ENCODE measurements around the gene BTN1A1. TPM values are rescaled to one million over a fixed set of nuclear protein-coding genes. Genes with fewer than 3 reads are reported as not detected.
"Not testable (repeated sequence)": the region's sequence is repeated elsewhere in the genome, so short reads cannot be mapped to it uniquely, and the experiment has no call there.

BTN1A1 gene
- total RNA-seq = not detected
- long read RNA-seq, donor 1 = 0 reads
- long read RNA-seq, donor 2, partial matches to known transcripts = 0 of 3 reads
- long read RNA-seq, donor 2, other reads (novel, unspliced or antisense) = 3 of 3 reads

GRCh38 chr6:26500102-26500501, at the start of gene BTN1A1:
BTN1A1 (plus strand) TSS chr6:26500303; CDS start chr6:26501287, 984 bp downstream.
- intact Hi-C loops (cut with DNase I) = no loop called here
- DNase-seq (ENCODE audit: low spot score) = no peak

GRCh38 chr6:26452631-26453235, 47.4 kb upstream of the BTN1A1 start:
- intact Hi-C loops (cut with DNase I) = no loop called here
- DNase-seq (ENCODE audit: low spot score) = no peak

GRCh38 chr6:26454631-26455030, 45.5 kb upstream of the BTN1A1 start:
- intact Hi-C loops (cut with DNase I) = no loop called here

GRCh38 chr6:26455357-26455970, 44.6 kb upstream of the BTN1A1 start:
- intact Hi-C loops (cut with DNase I) = no loop called here

More at GRCh38 chr6:26454631-26455030, 45.5 kb upstream of the BTN1A1 start:
- DNase-seq (ENCODE audit: low spot score) = no peak

GRCh38 chr6:26457264-26457805, 42.8 kb upstream of the BTN1A1 start:
- DNase-seq (ENCODE audit: low spot score) = no peak
- intact Hi-C loops (cut with DNase I) = no loop called here

More at GRCh38 chr6:26455357-26455970, 44.6 kb upstream of the BTN1A1 start:
- DNase-seq (ENCODE audit: low spot score) = no peak

- intact Hi-C loops (cut with DNase I) = no loop called here
- peak; percentile 89 for DNase-seq (ENCODE audit: low spot score)
Measured at GRCh38 chr6:26457806-26458688, 42.1 kb upstream of the BTN1A1 start, which contains the start of gene BTN2A1. BTN2A1 (plus strand) TSS chr6:26457955; CDS start chr6:26458637, 682 bp downstream.

- intact Hi-C loops (cut with DNase I) = no loop called here
- DNase-seq (ENCODE audit: low spot score) = no peak
Measured at GRCh38 chr6:26459023-26459810, 40.9 kb upstream of the BTN1A1 start.

GRCh38 chr6:26461353-26461752, 38.8 kb upstream of the BTN1A1 start:
- intact Hi-C loops (cut with DNase I) = loop anchor here in 1 of 2 donors (10.0 kb wide), 1 partner anchor 57 kb away; the partner anchor contains the start of gene BTN3A1
- not testable (repeated sequence) for DNase-seq (ENCODE audit: low spot score)

- intact Hi-C loops (cut with DNase I) = loop anchor here in 1 of 2 donors (10.0 kb wide), 1 partner anchor 59 kb away; the partner anchor contains the start of gene BTN3A1
- no peak for DNase-seq (ENCODE audit: low spot score)
Measured at GRCh38 chr6:26464014-26464413, 36.1 kb upstream of the BTN1A1 start.

- intact Hi-C loops (cut with DNase I) = loop anchor here in 1 of 2 donors (10.0 kb wide), 1 partner anchor 60 kb away; the partner anchor contains the start of gene BTN3A1
- no peak for DNase-seq (ENCODE audit: low spot score)
Measured at GRCh38 chr6:26464416-26465131, 35.5 kb upstream of the BTN1A1 start.

- DNase-seq (ENCODE audit: low spot score) = no peak
- intact Hi-C loops (cut with DNase I) = loop anchor here in 1 of 2 donors (10.0 kb wide), 1 partner anchor 61 kb away; the partner anchor contains the start of gene BTN3A1
Measured at GRCh38 chr6:26465776-26466175, 34.3 kb upstream of the BTN1A1 start.

GRCh38 chr6:26468829-26469228, 31.3 kb upstream of the BTN1A1 start:
- DNase-seq (ENCODE audit: low spot score) = no peak
- intact Hi-C loops (cut with DNase I) = loop anchor here in 1 of 2 donors (10.0 kb wide), 1 partner anchor 64 kb away; the partner anchor contains the start of gene BTN3A1

- DNase-seq (ENCODE audit: low spot score) = no peak
- intact Hi-C loops (cut with DNase I) = loop anchor here in 1 of 2 donors (10.0 kb wide), 1 partner anchor 54 kb away; no protein-coding TSS in a partner anchor
Measured at GRCh38 chr6:26470643-26471042, 29.5 kb upstream of the BTN1A1 start.

GRCh38 chr6:26471970-26472369, 28.1 kb upstream of the BTN1A1 start:
- no peak for DNase-seq (ENCODE audit: low spot score)
- intact Hi-C loops (cut with DNase I) = loop anchor here in 1 of 2 donors (10.0 kb wide), 1 partner anchor 53 kb away; no protein-coding TSS in a partner anchor

GRCh38 chr6:26472549-26473290, 27.4 kb upstream of the BTN1A1 start:
- intact Hi-C loops (cut with DNase I) = loop anchor here in 1 of 2 donors (10.0 kb wide), 1 partner anchor 52 kb away; no protein-coding TSS in a partner anchor
- DNase-seq (ENCODE audit: low spot score) = no peak

- intact Hi-C loops (cut with DNase I) = loop anchor here in 1 of 2 donors (10.0 kb wide), 1 partner anchor 51 kb away; no protein-coding TSS in a partner anchor
- no peak for DNase-seq (ENCODE audit: low spot score)
Measured at GRCh38 chr6:26473429-26473757, 26.7 kb upstream of the BTN1A1 start.
